GM12892 (cell line): ENCODE data around the gene CHCHD3.

Source experiments
- POLR2A ChIP-seq: IDR thresholded peaks from 2 replicates; pipeline ENCODE4 v1.6.1; 2011; ENCODE audit warnings: low read depth, low read length, control low read depth
- POLR2AphosphoS5 ChIP-seq: IDR thresholded peaks from 2 replicates; pipeline ENCODE4 v1.6.1; 2011; ENCODE audit warnings: low read depth, low read length, control low read depth
- TAF1 ChIP-seq: IDR thresholded peaks from 2 replicates; pipeline ENCODE4 v1.6.1; 2011; ENCODE audit warnings: low read depth, mild to moderate bottlenecking, control low read depth, low read length, borderline replicate concordance

GRCh38 chr7:132780822-132781221, 301.1 kb downstream of the CHCHD3 start:
- TF ChIP-seq POLR2A (no peak), POLR2AphosphoS5 (no peak), TAF1 (no peak)
